OCI-LY1 (cell line): Measurements from ENCODE around the gene NEGR1.

ENCODE experiments used
- CTCF ChIP-seq: fragments of 200-600 bp; sonication (generic), shearing (Covaris generic); IDR thresholded peaks from 2 replicates; pipeline ENCODE4 v1.5.1; 2017; ENCODE audit warnings: mild to moderate bottlenecking, antibody characterized with exemption, low read length, moderate library complexity, mixed read lengths
- EZH2 ChIP-seq: fragments of 200-600 bp; sonication (generic), shearing (Covaris generic); IDR thresholded peaks from 2 replicates; pipeline ENCODE4 v1.8.0; 2017; ENCODE audit warnings: borderline replicate concordance, mixed run types, mild to moderate bottlenecking, antibody characterized with exemption, low read length, moderate library complexity, mixed read lengths

DNA sequence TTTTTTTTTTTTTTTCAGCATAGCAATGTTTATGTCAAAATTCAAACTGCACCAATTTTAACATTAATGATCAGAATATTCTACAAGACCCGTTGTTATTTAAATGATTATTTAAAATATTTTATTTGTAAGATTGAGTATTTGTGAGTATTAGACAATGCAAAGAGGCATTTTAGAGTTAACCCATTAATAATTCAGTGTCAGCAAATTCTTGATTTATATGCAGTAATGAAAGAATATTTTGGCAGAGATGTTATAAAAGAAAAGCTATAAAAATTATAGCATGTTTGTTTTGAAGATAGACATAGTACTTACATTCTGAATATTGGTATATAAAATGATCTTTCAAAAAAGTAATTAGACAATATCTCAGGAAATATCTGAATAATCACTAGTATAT is 932.0 kb downstream of the NEGR1 start:
- no peak for TF ChIP-seq EZH2
- TF ChIP-seq CTCF, result no peak
